CD4-positive, alpha-beta T cell treated with Interleukin-17A for 1 hour (primary cell): ENCODE data around the gene FRAS1.
"Not testable (repeated sequence)": the region's sequence is repeated elsewhere in the genome, so short reads cannot be mapped to it uniquely, and the experiment has no call there.

Experiments
- DNase-seq: peaks from one replicate; pipeline ENCODE4 v3.0.0-alpha.2; 2020

Gene FRAS1

GRCh38 chr4:78222575-78223186, 165.6 kb downstream of the FRAS1 start:
- no peak for DNase-seq

- no peak for DNase-seq
Observed at GRCh38 chr4:78225236-78225635, 168.1 kb downstream of the FRAS1 start.

- no peak for DNase-seq
Observed at GRCh38 chr4:78226279-78226678, 169.2 kb downstream of the FRAS1 start.

- DNase-seq: no peak
Observed at GRCh38 chr4:78227411-78228057, 170.4 kb downstream of the FRAS1 start.

GRCh38 chr4:78235800-78236199, 178.7 kb downstream of the FRAS1 start:
- no peak for DNase-seq

GRCh38 chr4:78237360-78237759, 180.2 kb downstream of the FRAS1 start:
- no peak for DNase-seq

GRCh38 chr4:78242071-78242470, 184.9 kb downstream of the FRAS1 start:
- no peak for DNase-seq

GRCh38 chr4:78244705-78245485, 187.8 kb downstream of the FRAS1 start:
- DNase-seq: no peak

- DNase-seq: no peak
Observed at GRCh38 chr4:78247536-78248285, 190.6 kb downstream of the FRAS1 start.

GRCh38 chr4:78250500-78250899, 193.4 kb downstream of the FRAS1 start:
- DNase-seq: no peak

- not testable (repeated sequence) for DNase-seq
Observed at GRCh38 chr4:78252773-78253172, 195.7 kb downstream of the FRAS1 start.

- no peak for DNase-seq
Observed at GRCh38 chr4:78254893-78255292, 197.8 kb downstream of the FRAS1 start.

GRCh38 chr4:78265006-78265405, 207.9 kb downstream of the FRAS1 start:
- no peak for DNase-seq

- no peak for DNase-seq
Observed at GRCh38 chr4:78267790-78268189, 210.7 kb downstream of the FRAS1 start.

GRCh38 chr4:78268597-78268996, 211.5 kb downstream of the FRAS1 start:
- no peak for DNase-seq

- not testable (repeated sequence) for DNase-seq
Observed at GRCh38 chr4:78275450-78275849, 218.3 kb downstream of the FRAS1 start.

GRCh38 chr4:78286281-78286680, 229.2 kb downstream of the FRAS1 start:
- DNase-seq: no peak

- DNase-seq: no peak
Observed at GRCh38 chr4:78288327-78288726, 231.2 kb downstream of the FRAS1 start.

- no peak for DNase-seq
Observed at GRCh38 chr4:78291277-78291676, 234.2 kb downstream of the FRAS1 start.

- no peak for DNase-seq
Observed at GRCh38 chr4:78292341-78292740, 235.2 kb downstream of the FRAS1 start.

- DNase-seq: no peak
Observed at GRCh38 chr4:78292856-78293255, 235.7 kb downstream of the FRAS1 start.

- no peak for DNase-seq
Observed at GRCh38 chr4:78293348-78293747, 236.2 kb downstream of the FRAS1 start.

- no peak for DNase-seq
Observed at GRCh38 chr4:78293821-78294301, 236.7 kb downstream of the FRAS1 start.
